ENCODE data around the gene BEGAIN.

BEGAIN gene

DNA sequence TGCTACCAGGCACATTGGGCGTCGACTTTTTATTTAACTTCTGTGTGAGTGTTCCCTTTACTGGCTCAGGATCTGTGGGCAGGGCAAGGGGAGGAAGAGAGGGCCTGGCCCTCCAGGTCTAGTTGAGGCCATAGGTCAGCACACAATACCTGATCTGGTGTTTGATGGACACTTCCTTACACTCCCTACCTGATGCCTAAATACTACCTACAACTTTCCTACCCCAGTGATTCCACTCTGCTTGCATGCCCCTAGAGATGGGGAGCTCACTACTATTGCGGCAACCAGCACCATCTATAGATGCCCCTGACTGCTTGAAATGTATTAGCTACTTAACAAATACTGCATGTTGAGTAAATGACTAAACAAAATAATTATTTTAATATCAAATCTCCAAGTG lies 20.8 kb upstream of the BEGAIN start:
- TF ChIP-seq, protein P1, sequence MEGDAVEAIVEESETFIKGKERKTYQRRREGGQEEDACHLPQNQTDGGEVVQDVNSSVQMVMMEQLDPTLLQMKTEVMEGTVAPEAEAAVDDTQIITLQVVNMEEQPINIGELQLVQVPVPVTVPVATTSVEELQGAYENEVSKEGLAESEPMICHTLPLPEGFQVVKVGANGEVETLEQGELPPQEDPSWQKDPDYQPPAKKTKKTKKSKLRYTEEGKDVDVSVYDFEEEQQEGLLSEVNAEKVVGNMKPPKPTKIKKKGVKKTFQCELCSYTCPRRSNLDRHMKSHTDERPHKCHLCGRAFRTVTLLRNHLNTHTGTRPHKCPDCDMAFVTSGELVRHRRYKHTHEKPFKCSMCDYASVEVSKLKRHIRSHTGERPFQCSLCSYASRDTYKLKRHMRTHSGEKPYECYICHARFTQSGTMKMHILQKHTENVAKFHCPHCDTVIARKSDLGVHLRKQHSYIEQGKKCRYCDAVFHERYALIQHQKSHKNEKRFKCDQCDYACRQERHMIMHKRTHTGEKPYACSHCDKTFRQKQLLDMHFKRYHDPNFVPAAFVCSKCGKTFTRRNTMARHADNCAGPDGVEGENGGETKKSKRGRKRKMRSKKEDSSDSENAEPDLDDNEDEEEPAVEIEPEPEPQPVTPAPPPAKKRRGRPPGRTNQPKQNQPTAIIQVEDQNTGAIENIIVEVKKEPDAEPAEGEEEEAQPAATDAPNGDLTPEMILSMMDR (IDR thresholded peaks at IDR 0.05; ENCODE audit: low read depth, low read length): no peak
- TF ChIP-seq MAX (IDR thresholded peaks at IDR 0.05; ENCODE audit: low read depth, low read length) (no peak), POLR2A (IDR thresholded peaks at IDR 0.05; ENCODE audit: extremely low read depth, insufficient read length) (no peak), MYC (IDR thresholded peaks at IDR 0.05; ENCODE audit: low read depth, low read length) (no peak)
- H3K4me3 ChIP-seq (ENCODE audit: low read depth, low read length): no peak overlapping the region
- DNase-seq (ENCODE audit: low read depth): no peak

DNA sequence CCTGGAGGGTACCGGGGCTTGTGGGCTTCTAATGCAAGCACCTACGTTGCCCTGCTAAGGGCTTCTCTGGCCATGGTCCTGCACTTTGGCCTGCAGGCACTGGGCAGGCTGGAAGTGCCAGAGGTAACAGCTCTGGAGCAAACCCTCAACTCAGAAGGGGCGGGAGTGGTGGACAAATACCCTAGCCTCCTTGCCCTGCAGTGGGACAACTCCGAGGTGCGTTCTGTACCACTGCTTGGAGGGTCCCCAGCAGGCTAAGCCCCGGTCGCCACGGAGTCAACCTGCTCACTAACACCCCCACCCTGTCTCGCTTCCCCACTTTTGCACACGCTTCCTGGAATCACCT lies 20.4 kb upstream of the BEGAIN start:
- TF ChIP-seq, protein P1 (IDR thresholded peaks at IDR 0.05; ENCODE audit: low read depth, low read length): no peak
- TF ChIP-seq MYC (IDR thresholded peaks at IDR 0.05; ENCODE audit: low read depth, low read length): no peak
- TF ChIP-seq POLR2A (IDR thresholded peaks at IDR 0.05; ENCODE audit: extremely low read depth, insufficient read length): no peak
- no peak for TF ChIP-seq MAX (IDR thresholded peaks at IDR 0.05; ENCODE audit: low read depth, low read length)
- no peak overlapping the region for H3K4me3 ChIP-seq (ENCODE audit: low read depth, low read length)
- no peak for DNase-seq (ENCODE audit: low read depth)

GRCh38 chr14:100606687-100607610 lies 19.7 kb upstream of the BEGAIN start:
- TF ChIP-seq POLR2A (IDR thresholded peaks at IDR 0.05; ENCODE audit: extremely low read depth, insufficient read length) (no peak), MYC (IDR thresholded peaks at IDR 0.05; ENCODE audit: low read depth, low read length) (no peak), MAX (IDR thresholded peaks at IDR 0.05; ENCODE audit: low read depth, low read length) (no peak)
- TF ChIP-seq, protein P1 (IDR thresholded peaks at IDR 0.05; ENCODE audit: low read depth, low read length): no peak
- DNase-seq (ENCODE audit: low read depth): no peak
- no peak overlapping the region for H3K4me3 ChIP-seq (ENCODE audit: low read depth, low read length)

DNA sequence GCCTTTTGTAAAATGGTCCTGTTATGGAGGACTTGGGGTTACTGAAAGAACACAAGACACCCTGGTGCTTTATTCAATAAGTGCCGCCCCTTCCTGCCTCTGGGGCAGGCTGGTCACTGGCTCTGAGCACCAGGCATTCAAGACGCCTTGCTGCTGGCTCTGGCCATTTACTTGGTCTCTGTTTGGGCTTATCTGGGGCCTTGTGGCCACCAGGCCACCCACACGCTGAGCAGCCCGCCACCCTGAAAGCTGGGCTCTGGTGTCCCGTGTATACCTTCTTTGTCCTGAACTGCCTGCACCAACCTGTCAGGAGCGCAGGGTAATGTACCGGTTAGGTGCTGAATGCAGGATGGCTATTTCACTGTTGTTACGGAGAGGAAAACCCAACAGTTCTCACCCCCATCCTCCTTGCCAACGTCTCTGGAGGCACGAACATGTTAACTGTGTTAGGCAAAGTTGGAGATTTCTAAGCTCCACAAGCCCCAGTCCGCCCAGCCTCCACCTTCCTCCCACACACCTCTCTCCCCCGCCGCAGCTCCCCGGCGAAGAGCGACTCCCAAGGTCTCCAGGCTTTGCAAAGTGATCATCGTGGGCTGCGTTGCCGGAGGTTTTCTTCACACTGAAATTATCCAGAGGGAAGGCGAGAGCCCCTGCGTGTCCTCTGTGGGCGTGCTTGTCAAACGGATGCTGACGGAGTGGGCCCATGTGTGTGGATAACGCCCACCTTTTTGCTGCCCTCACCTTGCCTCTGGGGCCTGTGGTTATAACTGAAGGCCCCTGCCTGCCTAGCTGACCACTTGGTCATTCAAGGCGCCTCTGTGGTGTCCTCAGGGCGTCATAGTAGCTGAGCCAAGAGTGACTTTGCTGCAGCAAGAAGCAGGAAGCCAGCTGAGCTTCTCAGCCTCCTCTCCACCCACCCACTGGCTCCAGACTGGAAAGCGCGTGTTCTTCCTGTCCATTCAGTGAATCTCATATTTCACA lies 18.8 kb upstream of the BEGAIN start:
- H3K4me3 ChIP-seq (ENCODE audit: low read depth, low read length): no peak overlapping the region
- TF ChIP-seq MAX (IDR thresholded peaks at IDR 0.05; ENCODE audit: low read depth, low read length) (no peak), POLR2A (IDR thresholded peaks at IDR 0.05; ENCODE audit: extremely low read depth, insufficient read length) (no peak), MYC (IDR thresholded peaks at IDR 0.05; ENCODE audit: low read depth, low read length) (no peak)
- TF ChIP-seq, protein P1 (IDR thresholded peaks at IDR 0.05; ENCODE audit: low read depth, low read length): no peak
- DNase-seq (ENCODE audit: low read depth): no peak

DNA sequence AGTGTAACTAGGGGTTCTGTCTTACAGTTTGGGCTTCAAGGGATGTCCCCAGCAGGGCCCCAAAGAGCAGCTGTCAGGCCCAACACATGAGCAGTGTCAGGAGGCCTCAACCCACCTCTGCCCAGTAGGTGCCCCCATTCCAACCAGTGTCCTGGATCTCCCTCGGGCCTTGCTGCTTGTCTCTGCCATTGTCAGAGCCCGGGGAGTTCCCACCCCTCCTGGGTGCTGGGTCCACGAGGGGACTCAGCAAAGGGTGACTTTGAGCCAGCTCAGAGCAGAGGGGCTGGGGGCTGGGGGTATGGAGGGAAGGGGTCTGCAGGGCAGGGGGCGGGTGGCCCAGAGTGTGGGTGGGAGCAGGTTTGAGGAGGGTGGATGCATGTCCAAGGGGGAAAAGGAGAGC lies 18.0 kb upstream of the BEGAIN start:
- TF ChIP-seq MYC (IDR thresholded peaks at IDR 0.05; ENCODE audit: low read depth, low read length): no peak
- TF ChIP-seq, protein P1 (IDR thresholded peaks at IDR 0.05; ENCODE audit: low read depth, low read length): no peak
- TF ChIP-seq MAX (IDR thresholded peaks at IDR 0.05; ENCODE audit: low read depth, low read length): no peak
- no peak for TF ChIP-seq POLR2A (IDR thresholded peaks at IDR 0.05; ENCODE audit: extremely low read depth, insufficient read length)
- no peak overlapping the region for H3K4me3 ChIP-seq (ENCODE audit: low read depth, low read length)
- no peak for DNase-seq (ENCODE audit: low read depth)

Measured in NB4 (cell line).